Smooth muscle cell (in vitro differentiated cells): ENCODE measurements around the gene MFSD8. TPM values are rescaled to one million over a fixed set of nuclear protein-coding genes. Genes with fewer than 3 reads are reported as not detected.
"Not testable (repeated sequence)": the region's sequence is repeated elsewhere in the genome, so short reads cannot be mapped to it uniquely, and the experiment has no call there.

Experiments
- DNase-seq: peaks from one replicate; lab custom pipeline; 2025; ENCODE audit not compliant: unreplicated experiment; lab: John Stamatoyannopoulos, UW
- H2AFZ ChIP-seq: fragments of 200-600 bp; sonication (generic); 2 replicates; pipeline ENCODE4 v1.6.0; 2016; ENCODE audit warnings: antibody characterized with exemption, low read depth, mild to moderate bottlenecking
- H3F3A ChIP-seq: fragments of 200-600 bp; sonication (generic); 2 replicates; pipeline ENCODE4 v1.6.0; 2017; ENCODE audit warnings: antibody characterized with exemption, low read depth
- H3K27ac ChIP-seq: fragments of 200-600 bp; sonication (generic); 2 replicates; pipeline ENCODE4 v1.5.1; 2016; ENCODE audit warnings: low read depth, mild to moderate bottlenecking
- H3K27me3 ChIP-seq: fragments of 200-600 bp; sonication (generic); 2 replicates; pipeline ENCODE4 v1.6.1; 2016; ENCODE audit warnings: low read depth, mild to moderate bottlenecking
- H3K36me3 ChIP-seq: fragments of 200-600 bp; sonication (generic); 2 replicates; pipeline ENCODE4 v1.5.1; 2016; ENCODE audit warnings: low read depth
- H3K4me1 ChIP-seq: fragments of 200-600 bp; sonication (generic); 2 replicates; pipeline ENCODE4 v1.5.1; 2016; ENCODE audit warnings: low read depth
- H3K4me2 ChIP-seq: fragments of 200-600 bp; sonication (generic); 2 replicates; pipeline ENCODE4 v1.6.0; 2016; ENCODE audit warnings: mild to moderate bottlenecking
- H3K4me3 ChIP-seq: fragments of 200-600 bp; sonication (generic); 2 replicates; pipeline ENCODE4 v1.5.1; 2016; ENCODE audit warnings: mild to moderate bottlenecking
- H3K79me2 ChIP-seq: fragments of 200-600 bp; sonication (generic); 2 replicates; pipeline ENCODE4 v1.6.0; 2016; ENCODE audit warnings: low read depth, mild to moderate bottlenecking
- H3K9ac ChIP-seq: fragments of 200-600 bp; sonication (generic); 2 replicates; pipeline ENCODE4 v1.6.0; 2016; ENCODE audit warnings: low read depth
- H3K9me3 ChIP-seq: fragments of 200-600 bp; sonication (generic); replicated peaks from 2 replicates; pipeline ENCODE4 v1.5.1; 2016; ENCODE audit warnings: low read depth
- H4K20me1 ChIP-seq: fragments of 200-600 bp; sonication (generic); 2 replicates; pipeline ENCODE4 v1.6.0; 2016; ENCODE audit warnings: low read depth
- WGBS: methylation state at CpG from one replicate; pipeline ENCODE4 v1.1.7; 2016; ENCODE audit warnings: low lambda C conversion rate; 5-methylcytosine and 5-hydroxymethylcytosine counted together
- polyA plus RNA-seq: library from polyadenylated mRNA; unstranded; fragments of >200 nt; fragmentation: Nextera tagmentation; extraction: Ambion mirVana; gene quantifications from 2 replicates; pipeline ENCODE4 v1.2.1, GENCODE V29; 2016
- total RNA-seq: library from RNA; depleted of rRNA; stranded (reverse); fragments of >200 nt; gene quantifications from 2 replicates; pipeline ENCODE4 v1.2.3, GENCODE V29; 2014
- TF ChIP-seq, protein P1 (sequence below): fragments of 200-600 bp; sonication (generic); IDR thresholded peaks from 2 replicates; pipeline ENCODE4 v1.5.1; 2017; ENCODE audit warnings: borderline replicate concordance, mild to moderate bottlenecking, antibody characterized with exemption; ENCODE audit not compliant: insufficient read depth, poor library complexity, severe bottlenecking

MFSD8 gene
- total and polyA plus RNA-seq, 2 experiments from 2014 or later = 8.2 to 21.0 TPM

DNA sequence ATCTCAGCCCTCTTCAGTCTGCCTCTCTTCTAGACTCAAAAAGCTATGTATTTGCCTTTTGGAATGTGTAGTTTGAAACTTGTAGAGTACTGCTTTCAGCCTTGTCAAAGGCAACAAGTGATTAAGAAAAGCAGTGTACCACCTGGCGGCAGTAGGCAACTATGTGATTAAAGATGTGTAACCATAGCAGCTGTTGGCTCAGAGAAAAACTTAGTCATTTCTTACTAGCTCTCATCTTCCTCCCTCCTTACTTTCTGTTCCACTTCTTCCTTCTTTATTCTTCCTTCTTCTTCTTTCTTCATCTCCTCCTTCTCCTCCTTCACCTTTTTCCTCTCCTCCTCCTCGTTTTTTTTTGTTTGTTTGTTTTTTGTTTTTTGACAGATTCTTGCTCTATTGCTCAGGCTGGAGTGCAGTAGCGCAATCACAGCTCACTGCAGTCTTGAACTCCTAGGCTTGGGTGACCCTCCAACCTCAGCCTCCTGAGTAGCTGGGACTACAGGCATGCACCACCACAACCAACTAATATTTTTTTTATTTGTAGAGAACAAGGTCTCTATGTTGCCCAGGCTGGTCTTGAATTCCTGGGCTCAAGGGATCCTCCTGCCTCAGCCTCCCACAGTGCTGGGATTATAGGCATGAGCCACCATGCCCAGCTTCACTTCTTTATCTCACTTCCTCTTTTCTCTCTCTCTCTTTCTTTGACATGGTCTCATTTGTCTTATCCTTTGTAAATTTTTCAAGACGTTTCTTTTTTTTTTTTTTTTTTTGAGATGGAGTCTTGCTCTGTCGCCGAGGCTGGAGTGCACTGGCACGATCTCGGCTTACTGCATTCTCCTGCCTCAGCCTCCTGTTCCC is 32.8 kb upstream of the MFSD8 start:
- Histone ChIP-seq H3K36me3 (peaks cover 5% of the 10 kb centered on the region), H3K27ac (no peak overlapping the region), H3K4me2 (no peak overlapping the region), H3K27me3 (no peaks in the 10 kb centered on the region), H3K79me2 (no peaks in the 10 kb centered on the region), H3F3A (no peaks in the 10 kb centered on the region), H3K9ac (no peak overlapping the region), H3K4me1 (no peaks in the 10 kb centered on the region), H4K20me1 (no peaks in the 10 kb centered on the region), H3K4me3 (no peak overlapping the region), H3K9me3 (no peaks in the 10 kb centered on the region), H2AFZ (no peak overlapping the region)
- WGBS = 91% methylated on average over 8 of the region's 8 CpGs
- DNase-seq = no peak
- TF ChIP-seq, protein P1, sequence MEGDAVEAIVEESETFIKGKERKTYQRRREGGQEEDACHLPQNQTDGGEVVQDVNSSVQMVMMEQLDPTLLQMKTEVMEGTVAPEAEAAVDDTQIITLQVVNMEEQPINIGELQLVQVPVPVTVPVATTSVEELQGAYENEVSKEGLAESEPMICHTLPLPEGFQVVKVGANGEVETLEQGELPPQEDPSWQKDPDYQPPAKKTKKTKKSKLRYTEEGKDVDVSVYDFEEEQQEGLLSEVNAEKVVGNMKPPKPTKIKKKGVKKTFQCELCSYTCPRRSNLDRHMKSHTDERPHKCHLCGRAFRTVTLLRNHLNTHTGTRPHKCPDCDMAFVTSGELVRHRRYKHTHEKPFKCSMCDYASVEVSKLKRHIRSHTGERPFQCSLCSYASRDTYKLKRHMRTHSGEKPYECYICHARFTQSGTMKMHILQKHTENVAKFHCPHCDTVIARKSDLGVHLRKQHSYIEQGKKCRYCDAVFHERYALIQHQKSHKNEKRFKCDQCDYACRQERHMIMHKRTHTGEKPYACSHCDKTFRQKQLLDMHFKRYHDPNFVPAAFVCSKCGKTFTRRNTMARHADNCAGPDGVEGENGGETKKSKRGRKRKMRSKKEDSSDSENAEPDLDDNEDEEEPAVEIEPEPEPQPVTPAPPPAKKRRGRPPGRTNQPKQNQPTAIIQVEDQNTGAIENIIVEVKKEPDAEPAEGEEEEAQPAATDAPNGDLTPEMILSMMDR = no peak

GRCh38 chr4:127996521-127996920 is 31.5 kb upstream of the MFSD8 start:
- H3K36me3 ChIP-seq, H3K4me2 ChIP-seq, H3F3A ChIP-seq, DNase-seq, H3K4me1 ChIP-seq, H2AFZ ChIP-seq, H3K9ac ChIP-seq, H3K79me2 ChIP-seq, H3K9me3 ChIP-seq, H3K27me3 ChIP-seq, H3K27ac ChIP-seq, H3K4me3 ChIP-seq, H4K20me1 ChIP-seq: not testable (repeated sequence)
- WGBS = 97% methylated on average over 6 of the region's 6 CpGs

DNA sequence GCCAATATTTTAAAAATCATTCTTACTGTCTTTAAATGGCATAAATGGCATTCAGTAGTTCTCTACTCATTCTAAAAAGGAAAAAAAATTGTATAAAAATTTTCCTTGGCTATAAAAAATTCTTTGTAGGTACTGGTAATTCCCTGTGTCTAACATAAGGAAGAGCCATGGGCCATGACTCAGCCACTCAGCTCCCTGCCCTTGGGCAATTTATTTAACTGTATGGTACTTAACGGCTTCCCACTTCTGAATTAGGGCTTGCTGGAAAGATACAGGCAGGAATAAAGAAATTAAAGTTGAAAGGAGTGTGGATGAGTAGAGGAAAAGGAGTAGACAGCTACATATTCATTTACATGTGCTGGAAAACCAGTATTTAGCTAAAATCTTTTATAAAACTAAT is 30.8 kb upstream of the MFSD8 start:
- TF ChIP-seq, protein P1 = no peak
- Histone ChIP-seq H3K36me3 (peaks cover 5% of the 10 kb centered on the region), H3K4me3 (no peak overlapping the region), H3K9me3 (no peaks in the 10 kb centered on the region), H3K79me2 (no peaks in the 10 kb centered on the region), H3F3A (no peaks in the 10 kb centered on the region), H3K4me2 (no peak overlapping the region), H3K27me3 (no peaks in the 10 kb centered on the region), H3K9ac (no peak overlapping the region), H4K20me1 (no peaks in the 10 kb centered on the region), H3K4me1 (no peaks in the 10 kb centered on the region), H2AFZ (no peak overlapping the region), H3K27ac (no peak overlapping the region)
- 71% methylated on average over 1 of the region's 1 CpG for WGBS
- no peak for DNase-seq

DNA sequence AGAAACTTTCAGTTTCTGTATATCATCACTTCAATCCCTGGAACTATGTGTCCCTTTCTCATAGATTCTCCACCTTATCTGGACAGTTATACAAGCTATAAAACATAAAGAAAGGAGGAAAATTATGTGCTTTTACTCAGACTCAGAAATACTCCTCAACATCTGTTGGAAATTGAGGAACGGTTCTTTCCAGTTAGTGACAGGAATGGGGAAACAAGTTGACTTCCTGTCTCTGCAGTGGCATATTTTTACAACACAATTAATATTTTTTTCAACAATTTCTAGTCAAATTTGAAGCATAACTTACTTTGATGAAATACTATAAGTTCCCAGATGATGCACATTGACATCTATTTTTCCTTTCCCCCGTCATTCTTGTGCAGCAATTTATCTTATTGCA is 28.2 kb upstream of the MFSD8 start:
- Histone ChIP-seq H3K4me1 (no peaks in the 10 kb centered on the region), H3K4me2 (no peak overlapping the region), H3K36me3 (peaks cover 5% of the 10 kb centered on the region), H3F3A (no peaks in the 10 kb centered on the region), H3K79me2 (no peaks in the 10 kb centered on the region), H3K9ac (no peak overlapping the region), H3K9me3 (no peaks in the 10 kb centered on the region), H3K27me3 (no peaks in the 10 kb centered on the region), H3K27ac (no peak overlapping the region), H4K20me1 (no peaks in the 10 kb centered on the region), H3K4me3 (no peak overlapping the region), H2AFZ (no peak overlapping the region)
- no peak for DNase-seq
- TF ChIP-seq, protein P1 = no peak
- 95% methylated on average over 2 of the region's 2 CpGs for whole genome bisulfite sequencing
